ENCODE results near the gene NAA38.

DNA sequence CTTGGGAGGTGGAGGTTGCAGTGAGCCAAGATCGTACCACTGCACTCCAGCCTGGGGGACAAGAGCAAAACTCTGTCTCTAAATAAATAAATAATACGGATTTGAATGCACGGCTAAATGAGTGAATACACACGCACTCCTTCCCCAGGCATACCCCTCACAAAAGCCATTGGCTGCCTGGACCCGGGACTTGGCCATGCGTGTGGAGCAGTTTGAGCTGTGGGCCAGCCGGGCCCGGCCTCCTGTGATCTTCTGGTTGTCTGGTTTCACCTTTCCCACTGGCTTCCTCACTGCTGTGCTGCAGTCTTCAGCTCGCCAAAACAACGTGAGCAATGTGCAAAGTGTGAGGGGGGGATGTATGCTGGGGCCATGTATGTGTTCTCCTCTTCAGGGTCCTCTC lies 24.9 kb downstream of the NAA38 start:
- no peak for TF ChIP-seq CTCF (IDR thresholded peaks at IDR 0.05; ENCODE audit: low read length)
- TF ChIP-seq EZH2 (optimal IDR thresholded peaks at IDR 0.05; ENCODE audit: low read depth, low read length), result no peak
- no peak for TF ChIP-seq EZH2phosphoT487 (IDR thresholded peaks at IDR 0.05; ENCODE audit: low read length)
